Skeletal muscle satellite cell (primary cell): ENCODE data around the gene PRMT7.

Experiments used
- H3K27me3 ChIP-seq: 2 replicates; pipeline ENCODE4 v1.7.0; 2013; ENCODE audit warnings: low read length; ENCODE audit not compliant: control insufficient read depth, insufficient read depth
- H3K36me3 ChIP-seq: 2 replicates; pipeline ENCODE4 v1.7.0; 2013; ENCODE audit warnings: mild to moderate bottlenecking, control low read depth, low read length; ENCODE audit not compliant: insufficient read depth
- H3K4me1 ChIP-seq: 2 replicates; pipeline ENCODE4 v1.7.0; 2013; ENCODE audit warnings: low read length; ENCODE audit not compliant: control insufficient read depth, insufficient read depth
- H3K4me2 ChIP-seq: 2 replicates; pipeline ENCODE4 v1.7.0; 2013; ENCODE audit warnings: mild to moderate bottlenecking, low read length
- H3K4me3 ChIP-seq: 2 replicates; pipeline ENCODE4 v1.7.0; 2013; ENCODE audit warnings: low read length
- H3K9ac ChIP-seq: 2 replicates; pipeline ENCODE4 v1.7.0; 2013; ENCODE audit warnings: mild to moderate bottlenecking, low read depth, low read length, moderate library complexity
- H3K9me3 ChIP-seq: replicated peaks from 2 replicates; pipeline ENCODE4 v1.7.0; 2013; ENCODE audit warnings: mild to moderate bottlenecking, control low read depth, low read length

The PRMT7 gene

DNA sequence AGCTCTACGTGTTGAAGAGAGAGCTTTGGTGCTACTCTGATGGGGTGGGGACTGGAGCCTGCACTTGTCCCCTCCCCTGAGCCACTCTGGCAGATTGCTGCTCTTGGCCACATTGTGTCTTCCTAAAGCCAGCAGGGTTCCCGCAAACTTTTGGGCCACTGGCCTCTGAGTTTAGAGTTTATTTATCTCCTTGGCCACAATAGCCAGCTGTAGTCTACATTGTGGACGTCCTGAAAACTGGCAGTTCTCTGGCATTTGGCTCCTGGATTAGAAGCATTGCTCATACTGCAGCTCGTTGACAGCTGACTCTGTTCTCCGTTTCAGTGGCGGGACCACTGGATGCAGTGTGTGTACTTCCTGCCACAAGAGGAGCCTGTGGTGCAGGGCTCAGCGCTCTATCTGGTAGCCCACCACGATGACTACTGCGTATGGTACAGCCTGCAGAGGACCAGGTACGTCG is 34.6 kb downstream of the PRMT7 start:
- Histone ChIP-seq H3K4me3 (no peak overlapping the region), H3K4me2 (no peak overlapping the region), H3K27me3 (no peaks in the 10 kb centered on the region), H3K9me3 (no peaks in the 10 kb centered on the region), H3K9ac (no peak overlapping the region), H3K36me3 (peaks cover 45% of the 10 kb centered on the region), H3K4me1 (no peaks in the 10 kb centered on the region)

GRCh38 chr16:68345958-68346635 is 35.3 kb downstream of the PRMT7 start:
- H3K9me3 ChIP-seq: no peaks in the 10 kb centered on the region
- no peaks in the 10 kb centered on the region for H3K4me1 ChIP-seq
- H3K9ac ChIP-seq: no peak overlapping the region
- no peak overlapping the region for H3K4me3 ChIP-seq
- no peak overlapping the region for H3K4me2 ChIP-seq
- H3K36me3 ChIP-seq: peaks cover 38% of the 10 kb centered on the region
- no peaks in the 10 kb centered on the region for H3K27me3 ChIP-seq

GRCh38 chr16:68346892-68347480 is 36.2 kb downstream of the PRMT7 start:
- no peaks in the 10 kb centered on the region for H3K27me3 ChIP-seq
- no peaks in the 10 kb centered on the region for H3K4me1 ChIP-seq
- H3K4me2 ChIP-seq: no peak overlapping the region
- peaks cover 44% of the 10 kb centered on the region for H3K36me3 ChIP-seq
- no peak overlapping the region for H3K9ac ChIP-seq
- no peak overlapping the region for H3K4me3 ChIP-seq
- H3K9me3 ChIP-seq: no peaks in the 10 kb centered on the region

DNA sequence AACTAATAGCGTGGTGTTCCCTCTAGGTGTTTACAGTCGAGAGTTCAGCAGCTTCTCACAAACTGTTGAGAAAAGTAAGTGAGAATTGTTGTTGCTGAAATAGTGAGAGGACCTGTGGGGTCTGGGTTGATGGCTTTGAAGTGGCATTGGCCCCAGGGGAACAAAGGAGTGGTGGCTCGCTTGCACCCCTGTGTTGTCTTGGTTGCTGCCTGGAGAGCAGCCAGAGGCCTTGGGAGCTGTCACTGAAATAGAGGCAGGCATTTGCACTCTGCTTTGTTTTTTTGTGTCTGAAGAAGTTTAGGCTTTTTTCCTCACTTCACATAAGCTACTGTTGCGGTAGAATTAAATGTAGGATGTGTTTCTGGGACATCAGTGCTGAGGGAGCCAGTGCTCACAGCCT is 36.8 kb downstream of the PRMT7 start:
- H3K36me3 ChIP-seq: peaks cover 43% of the 10 kb centered on the region
- no peaks in the 10 kb centered on the region for H3K4me1 ChIP-seq
- H3K4me3 ChIP-seq: no peak overlapping the region
- no peak overlapping the region for H3K4me2 ChIP-seq
- H3K9me3 ChIP-seq: no peaks in the 10 kb centered on the region
- H3K9ac ChIP-seq: no peak overlapping the region
- H3K27me3 ChIP-seq: no peaks in the 10 kb centered on the region

DNA sequence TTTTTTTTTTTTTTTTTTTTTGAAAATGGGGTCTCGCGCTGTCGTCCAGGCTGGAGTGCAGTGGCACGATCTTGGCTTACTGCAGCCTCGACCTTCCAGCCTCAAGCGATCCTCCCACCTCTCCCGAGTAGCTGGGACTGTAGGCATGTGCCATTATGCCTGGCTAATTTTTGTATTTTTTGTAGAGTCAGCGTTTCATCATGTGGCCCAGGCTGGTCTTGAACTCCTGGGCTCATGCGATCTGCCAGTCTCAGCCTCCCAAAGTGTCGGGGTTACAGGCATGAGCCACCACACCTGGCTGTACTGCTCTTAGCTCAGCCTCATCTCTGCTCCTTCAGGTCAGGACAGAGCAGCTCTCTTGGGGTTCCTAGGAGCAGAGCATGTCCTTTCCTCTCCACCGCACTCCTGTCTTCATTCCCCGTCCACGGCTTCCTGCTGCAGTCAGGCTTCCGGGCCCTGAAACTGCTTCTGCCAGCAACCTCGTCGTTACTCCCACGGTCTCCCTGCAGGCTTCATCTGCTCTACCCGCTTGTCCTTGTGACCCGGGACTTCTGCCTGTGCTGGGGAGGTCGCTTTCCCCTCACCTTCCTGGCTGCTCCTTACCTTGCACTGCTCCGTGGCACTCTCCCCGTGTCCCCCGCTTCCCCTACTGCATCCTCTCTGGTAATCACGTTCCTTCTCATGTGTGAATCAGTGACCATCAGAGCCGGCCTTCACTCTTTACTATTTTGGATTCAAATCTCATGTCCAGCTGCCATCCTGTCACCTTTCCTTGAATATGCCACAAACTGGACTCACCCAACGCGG is 38.0 kb downstream of the PRMT7 start:
- Histone ChIP-seq H3K4me2 (no peak overlapping the region), H3K4me1 (no peaks in the 10 kb centered on the region), H3K36me3 (peaks cover 50% of the 10 kb centered on the region), H3K27me3 (no peaks in the 10 kb centered on the region), H3K4me3 (no peak overlapping the region), H3K9ac (no peak overlapping the region), H3K9me3 (no peaks in the 10 kb centered on the region)

DNA sequence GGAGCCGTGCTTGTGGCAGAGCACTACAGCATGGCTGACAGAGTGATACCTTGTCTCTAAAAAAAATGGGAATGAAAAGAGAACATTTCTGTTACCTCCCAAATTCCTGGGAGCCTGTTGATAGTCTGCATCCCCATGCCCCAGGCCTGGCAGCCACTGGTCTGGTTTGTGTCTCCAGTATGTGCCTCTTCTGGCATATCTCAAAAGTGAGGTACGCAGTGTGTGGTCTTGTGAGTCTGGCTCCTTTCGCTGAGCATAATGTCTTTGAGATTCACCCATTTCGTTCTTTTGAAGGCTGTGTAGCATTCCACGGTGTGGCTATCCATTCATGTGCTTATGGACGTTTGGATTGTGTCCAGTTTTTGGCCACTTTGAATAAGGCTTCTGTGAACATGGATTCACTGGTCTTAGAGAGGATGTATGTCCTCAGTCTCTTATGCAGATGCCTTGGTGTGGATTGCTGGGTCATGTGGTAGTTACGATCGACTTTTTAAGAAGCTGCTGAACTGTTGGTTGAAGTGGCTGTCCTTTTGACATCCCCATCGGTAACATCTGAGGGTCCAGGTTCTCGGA is 39.1 kb downstream of the PRMT7 start:
- Histone ChIP-seq H3K27me3 (no peaks in the 10 kb centered on the region), H3K9me3 (no peaks in the 10 kb centered on the region), H3K9ac (no peak overlapping the region), H3K4me1 (no peaks in the 10 kb centered on the region), H3K36me3 (peaks cover 58% of the 10 kb centered on the region), H3K4me2 (no peak overlapping the region), H3K4me3 (no peak overlapping the region)

GRCh38 chr16:68350813-68351350 is 40.1 kb downstream of the PRMT7 start:
- H3K9ac ChIP-seq: no peak overlapping the region
- no peak overlapping the region for H3K4me2 ChIP-seq
- H3K4me3 ChIP-seq: no peak overlapping the region
- peaks cover 57% of the 10 kb centered on the region for H3K36me3 ChIP-seq
- H3K9me3 ChIP-seq: no peaks in the 10 kb centered on the region
- H3K27me3 ChIP-seq: no peaks in the 10 kb centered on the region
- H3K4me1 ChIP-seq: no peaks in the 10 kb centered on the region

GRCh38 chr16:68351463-68351862 is 40.6 kb downstream of the PRMT7 start:
- Histone ChIP-seq H3K4me2 (no peak overlapping the region), H3K9me3 (no peaks in the 10 kb centered on the region), H3K4me1 (no peaks in the 10 kb centered on the region), H3K36me3 (peaks cover 56% of the 10 kb centered on the region), H3K27me3 (no peaks in the 10 kb centered on the region), H3K4me3 (no peak overlapping the region), H3K9ac (no peak overlapping the region)

DNA sequence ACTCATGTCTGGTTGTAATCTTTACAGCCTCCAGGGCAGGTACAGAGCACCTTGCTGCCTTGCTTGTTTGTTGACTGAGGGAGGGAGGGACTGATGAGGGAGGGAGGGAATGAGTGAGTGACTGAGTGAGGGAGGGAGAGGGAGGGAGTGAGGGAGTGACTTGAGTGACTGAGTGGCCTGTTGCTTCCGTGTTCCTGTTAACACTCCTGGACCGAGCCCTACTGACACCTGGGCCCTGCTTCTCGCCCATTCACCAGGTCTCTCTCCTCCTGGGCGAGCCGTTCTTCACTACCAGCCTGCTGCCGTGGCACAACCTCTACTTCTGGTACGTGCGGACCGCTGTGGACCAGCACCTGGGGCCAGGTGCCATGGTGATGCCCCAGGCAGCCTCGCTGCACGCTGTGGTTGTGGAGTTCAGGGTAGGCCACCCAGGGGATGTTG is 41.2 kb downstream of the PRMT7 start:
- Histone ChIP-seq H3K36me3 (peaks cover 56% of the 10 kb centered on the region), H3K27me3 (no peaks in the 10 kb centered on the region), H3K4me1 (no peaks in the 10 kb centered on the region), H3K9me3 (no peaks in the 10 kb centered on the region), H3K9ac (no peak overlapping the region), H3K4me3 (no peak overlapping the region), H3K4me2 (no peak overlapping the region)

GRCh38 chr16:68353366-68353765 is 42.5 kb downstream of the PRMT7 start:
- no peak overlapping the region for H3K4me3 ChIP-seq
- no peak overlapping the region for H3K4me2 ChIP-seq
- H3K36me3 ChIP-seq: peaks cover 65% of the 10 kb centered on the region
- no peaks in the 10 kb centered on the region for H3K9me3 ChIP-seq
- no peaks in the 10 kb centered on the region for H3K27me3 ChIP-seq
- H3K4me1 ChIP-seq: no peaks in the 10 kb centered on the region
- H3K9ac ChIP-seq: no peak overlapping the region

DNA sequence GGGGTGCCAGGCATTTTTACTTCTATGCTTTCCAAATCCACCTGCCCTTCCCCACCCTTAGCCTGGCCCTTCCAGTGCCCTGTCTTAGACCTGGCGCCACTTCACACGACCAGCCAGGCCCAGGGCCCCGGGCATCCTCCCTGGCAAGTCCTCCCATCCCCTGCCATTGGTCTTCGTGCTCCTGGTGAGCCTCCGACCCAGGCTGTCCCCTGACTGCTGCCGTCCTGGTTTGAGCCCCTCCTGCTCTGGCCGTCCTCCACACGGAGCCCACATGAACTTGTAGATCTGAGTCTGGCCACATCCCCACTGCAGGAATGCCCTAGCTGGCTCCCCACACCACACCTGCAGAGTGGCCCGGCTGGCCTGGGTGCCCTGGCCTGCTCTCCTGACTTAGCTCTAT is 44.0 kb downstream of the PRMT7 start:
- H3K4me3 ChIP-seq: no peak overlapping the region
- no peaks in the 10 kb centered on the region for H3K27me3 ChIP-seq
- peaks cover 57% of the 10 kb centered on the region for H3K36me3 ChIP-seq
- H3K4me1 ChIP-seq: no peaks in the 10 kb centered on the region
- no peak overlapping the region for H3K4me2 ChIP-seq
- H3K9ac ChIP-seq: no peak overlapping the region
- no peaks in the 10 kb centered on the region for H3K9me3 ChIP-seq
